Parathyroid adenoma (tissue), 2 donors: ENCODE results near the gene FKBP3.

ENCODE experiments used
- H2AFZ ChIP-seq: fragments of 300-600 bp; sonication (generic); one replicate; pipeline ENCODE4 v1.7.0; 2017; ENCODE audit warnings: antibody characterized with exemption, mild to moderate bottlenecking
- H3K27ac ChIP-seq: fragments of 300-600 bp; sonication (generic); one replicate; pipeline ENCODE4 v1.7.0; 2017
- H3K27me3 ChIP-seq: fragments of 300-600 bp; sonication (generic); one replicate; pipeline ENCODE4 v1.7.0; 2017; ENCODE audit warnings: low read length; ENCODE audit not compliant: control insufficient read depth, insufficient read depth
- H3K36me3 ChIP-seq: fragments of 300-600 bp; sonication (generic); one replicate; pipeline ENCODE4 v1.7.0; 2017; ENCODE audit warnings: low read length; ENCODE audit not compliant: control insufficient read depth, insufficient read depth
- H3K4me1 ChIP-seq: fragments of 300-600 bp; sonication (generic); one replicate; pipeline ENCODE4 v1.7.0; 2017; ENCODE audit warnings: control low read depth
- H3K4me2 ChIP-seq: fragments of 300-600 bp; sonication (generic); one replicate; pipeline ENCODE4 v1.7.0; 2017; ENCODE audit warnings: low read length
- H3K4me3 ChIP-seq: fragments of 300-600 bp; sonication (generic); one replicate; pipeline ENCODE4 v1.7.0; 2017; ENCODE audit warnings: low read depth, low read length
- H3K79me2 ChIP-seq: fragments of 300-600 bp; sonication (generic); one replicate; pipeline ENCODE4 v1.7.0; 2017; ENCODE audit warnings: control low read depth
- H3K9ac ChIP-seq: fragments of 300-600 bp; sonication (generic); one replicate; pipeline ENCODE4 v1.7.0; 2017; ENCODE audit warnings: mild to moderate bottlenecking
- H3K9me3 ChIP-seq: fragments of 300-600 bp; sonication (generic); one replicate; pipeline ENCODE4 v1.7.0; 2017; ENCODE audit warnings: low read length; ENCODE audit not compliant: control insufficient read depth
- TF ChIP-seq, protein P1 (sequence below): fragments of 300-600 bp; sonication (generic); IDR thresholded peaks from one replicate; pipeline ENCODE4 v1.7.0; 2017; ENCODE audit warnings: antibody characterized with exemption, mild to moderate bottlenecking
- donor health status: primary hyperparathyroidism.

Gene FKBP3

DNA sequence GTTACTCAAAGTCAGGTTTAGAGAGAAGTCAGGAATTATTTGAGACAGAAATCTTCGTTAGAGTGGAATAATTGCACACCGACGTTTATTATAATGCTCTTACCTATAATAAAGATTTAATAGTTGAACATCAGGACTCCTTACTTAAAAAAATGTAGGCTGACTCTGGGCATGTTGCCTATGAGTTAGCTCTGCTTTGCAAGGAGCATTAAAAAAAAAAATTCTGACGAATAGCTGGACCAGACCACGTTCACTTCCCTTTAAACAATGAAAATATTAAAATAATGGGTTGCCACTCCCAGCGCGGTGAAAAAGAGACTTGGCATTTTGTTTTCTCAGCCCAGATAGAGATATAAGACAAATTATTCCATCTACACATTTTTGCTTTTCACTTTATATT lies 875 bp upstream of the FKBP3 start:
- Histone ChIP-seq H3K79me2 (peaks cover 10% of the 10 kb centered on the region), H3K4me2 (peak overlapping the region; percentile 95), H3K9me3 (no peaks in the 10 kb centered on the region), H3K27ac (peak overlapping the region; percentile 87), H3K4me3 (peak overlapping the region; percentile 90), H3K9ac (no peak overlapping the region), H3K27me3 (no peaks in the 10 kb centered on the region), H3K36me3 (no peaks in the 10 kb centered on the region), H2AFZ (peak overlapping the region; percentile 85), H3K4me1 (no peaks in the 10 kb centered on the region)
- TF ChIP-seq, protein P1, sequence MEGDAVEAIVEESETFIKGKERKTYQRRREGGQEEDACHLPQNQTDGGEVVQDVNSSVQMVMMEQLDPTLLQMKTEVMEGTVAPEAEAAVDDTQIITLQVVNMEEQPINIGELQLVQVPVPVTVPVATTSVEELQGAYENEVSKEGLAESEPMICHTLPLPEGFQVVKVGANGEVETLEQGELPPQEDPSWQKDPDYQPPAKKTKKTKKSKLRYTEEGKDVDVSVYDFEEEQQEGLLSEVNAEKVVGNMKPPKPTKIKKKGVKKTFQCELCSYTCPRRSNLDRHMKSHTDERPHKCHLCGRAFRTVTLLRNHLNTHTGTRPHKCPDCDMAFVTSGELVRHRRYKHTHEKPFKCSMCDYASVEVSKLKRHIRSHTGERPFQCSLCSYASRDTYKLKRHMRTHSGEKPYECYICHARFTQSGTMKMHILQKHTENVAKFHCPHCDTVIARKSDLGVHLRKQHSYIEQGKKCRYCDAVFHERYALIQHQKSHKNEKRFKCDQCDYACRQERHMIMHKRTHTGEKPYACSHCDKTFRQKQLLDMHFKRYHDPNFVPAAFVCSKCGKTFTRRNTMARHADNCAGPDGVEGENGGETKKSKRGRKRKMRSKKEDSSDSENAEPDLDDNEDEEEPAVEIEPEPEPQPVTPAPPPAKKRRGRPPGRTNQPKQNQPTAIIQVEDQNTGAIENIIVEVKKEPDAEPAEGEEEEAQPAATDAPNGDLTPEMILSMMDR: no peak

DNA sequence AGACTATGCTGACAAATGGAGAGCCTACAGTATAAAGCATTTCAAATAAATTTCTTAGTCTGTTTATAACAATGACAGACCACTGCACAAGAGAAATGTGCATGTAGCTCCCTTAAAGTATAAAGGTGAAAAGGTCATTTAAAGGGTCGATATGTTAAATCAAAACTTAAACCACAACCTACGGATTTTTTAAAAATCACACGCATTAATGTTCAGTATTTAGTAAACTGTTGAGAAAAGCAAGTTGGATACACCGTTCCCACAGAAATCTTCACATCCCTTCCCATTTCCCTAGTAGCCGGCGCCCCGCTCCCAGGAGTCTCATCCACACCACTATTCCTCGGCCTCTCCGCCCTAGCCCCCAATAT lies 614 bp downstream of the FKBP3 start:
- Histone ChIP-seq H3K4me1 (no peaks in the 10 kb centered on the region), H3K79me2 (peaks cover 10% of the 10 kb centered on the region), H3K4me3 (peak overlapping the region; percentile 90), H3K4me2 (peak overlapping the region; percentile 93), H3K27me3 (no peaks in the 10 kb centered on the region), H3K9me3 (no peaks in the 10 kb centered on the region), H3K9ac (peak overlapping the region; percentile 4), H3K36me3 (no peaks in the 10 kb centered on the region), H3K27ac (peak overlapping the region; percentile 87), H2AFZ (peak overlapping the region; percentile 85)
- TF ChIP-seq, protein P1: no peak

- Histone ChIP-seq H3K27me3 (no peaks in the 10 kb centered on the region), H3K27ac (no peak overlapping the region), H3K79me2 (peaks cover 10% of the 10 kb centered on the region), H2AFZ (no peak overlapping the region), H3K36me3 (no peaks in the 10 kb centered on the region), H3K4me2 (no peak overlapping the region), H3K9me3 (no peaks in the 10 kb centered on the region), H3K9ac (no peak overlapping the region), H3K4me3 (no peak overlapping the region), H3K4me1 (no peaks in the 10 kb centered on the region)
- TF ChIP-seq, protein P1: no peak
Observed at GRCh38 chr14:45128963-45129629, 5.2 kb downstream of the FKBP3 start.

DNA sequence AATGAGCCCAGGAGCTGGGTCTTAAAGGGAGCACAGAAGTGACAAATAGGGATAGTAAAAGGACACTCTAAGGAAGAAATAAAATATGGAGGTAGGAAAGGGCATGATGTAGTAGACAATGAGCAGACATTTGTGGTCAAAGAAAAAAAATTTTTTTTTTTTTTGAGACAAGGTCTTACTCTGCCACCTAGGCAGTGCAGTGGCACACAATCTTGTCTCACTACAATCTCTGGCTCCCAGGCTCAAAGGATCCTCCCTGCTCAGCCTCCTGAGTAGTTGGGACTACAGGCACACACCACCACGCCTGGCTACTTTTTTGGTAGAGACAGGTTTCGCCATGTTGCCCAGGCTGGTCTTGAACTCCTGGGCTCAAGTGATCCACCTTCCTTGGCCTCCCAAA lies 8.5 kb downstream of the FKBP3 start:
- H3K27ac ChIP-seq: no peak overlapping the region
- no peak overlapping the region for H3K9ac ChIP-seq
- H2AFZ ChIP-seq: no peak overlapping the region
- H3K27me3 ChIP-seq: no peaks in the 10 kb centered on the region
- no peak overlapping the region for H3K4me3 ChIP-seq
- no peaks in the 10 kb centered on the region for H3K9me3 ChIP-seq
- H3K79me2 ChIP-seq: no peaks in the 10 kb centered on the region
- H3K4me2 ChIP-seq: no peak overlapping the region
- TF ChIP-seq, protein P1: no peak
- no peaks in the 10 kb centered on the region for H3K4me1 ChIP-seq
- H3K36me3 ChIP-seq: no peaks in the 10 kb centered on the region

DNA sequence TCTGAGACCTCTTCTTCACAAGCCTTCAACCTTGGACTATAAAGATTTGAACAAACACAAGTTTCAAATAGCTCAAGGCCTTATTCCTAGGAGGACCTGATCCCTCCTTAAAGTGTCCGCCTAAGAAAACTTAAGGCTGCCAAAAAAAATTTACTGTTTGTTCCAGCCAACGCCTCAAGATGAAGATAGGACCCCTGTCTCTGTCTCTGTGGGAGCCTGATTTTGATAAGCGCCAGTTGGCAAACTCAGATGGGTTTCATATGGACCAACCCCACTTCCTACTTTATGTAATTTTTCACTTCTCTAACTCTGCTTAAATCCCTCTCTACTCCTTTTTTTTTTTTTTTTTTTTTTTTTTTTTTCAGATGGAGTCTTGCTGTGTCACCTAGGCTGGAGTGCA lies 11.0 kb downstream of the FKBP3 start:
- no peaks in the 10 kb centered on the region for H3K27me3 ChIP-seq
- no peaks in the 10 kb centered on the region for H3K36me3 ChIP-seq
- TF ChIP-seq, protein P1: no peak
- H2AFZ ChIP-seq: no peak overlapping the region
- H3K9me3 ChIP-seq: no peaks in the 10 kb centered on the region
- no peak overlapping the region for H3K27ac ChIP-seq
- no peak overlapping the region for H3K4me2 ChIP-seq
- no peaks in the 10 kb centered on the region for H3K4me1 ChIP-seq
- no peaks in the 10 kb centered on the region for H3K79me2 ChIP-seq
- no peak overlapping the region for H3K9ac ChIP-seq
- no peak overlapping the region for H3K4me3 ChIP-seq
